Endothelial cell of umbilical vein (primary cell): ENCODE results near the gene DMD. TPM values are rescaled to one million over a fixed set of nuclear protein-coding genes. Genes with fewer than 3 reads are reported as not detected.

ENCODE experiments used
- BruUV-seq: library from RNA; stranded (reverse); fragments of 400-500 nt; replicated peaks from 2 replicates; lab custom pipeline; 2021; lab: Mats Ljungman, UMichigan
- CTCF ChIA-PET: fragments of 300-600, 350-600 bp; sonication (Branson Sonifier 250); formaldehyde crosslinking; loops from one replicate; lab custom pipeline; 2021; ENCODE audit warnings: antibody characterized with exemption, inconsistent platforms; lab: Charles Lee
- POLR2A ChIA-PET: fragments of 300-600, 350-600 bp; sonication (Branson Sonifier 250); formaldehyde crosslinking; loops from one replicate; lab custom pipeline; 2021; ENCODE audit warnings: antibody characterized with exemption, inconsistent platforms; lab: Charles Lee
- DNase-seq: peaks from one replicate; pipeline ENCODE4 v3.0.0-alpha.2; 2011; ENCODE audit warnings: low read depth, low spot score
- FAIRE-seq: peaks from 2 replicates; lab custom pipeline; 2011; peaks lifted over from hg19 to GRCh38; lab: Jason Lieb, UNC
- H2AFZ ChIP-seq: 2 replicates; pipeline ENCODE4 v1.6.0; 2012; ENCODE audit warnings: low read depth, low read length, control low read depth, inconsistent platforms
- H3K27ac ChIP-seq: 2 replicates; pipeline ENCODE4 v1.5.1; 2011; ENCODE audit warnings: low read depth, mild to moderate bottlenecking, control low read depth, low read length, moderate library complexity; ENCODE audit not compliant: insufficient read depth
- H3K27me3 ChIP-seq, 2 experiments: 2 replicates each; pipeline versions ENCODE4 v1.6.0 to v1.6.1; 2011; ENCODE audit warnings: low read length in 2 of 2, mixed read lengths in 1 of 2; ENCODE audit not compliant: control insufficient read depth in 2 of 2, insufficient read depth in 2 of 2
- H3K36me3 ChIP-seq, 2 experiments: 2 replicates in 1 of 2; 3 replicates in 1 of 2; pipeline ENCODE4 v1.5.1; 2011; ENCODE audit warnings: low read length in 2 of 2, mild to moderate bottlenecking in 1 of 2, moderate library complexity in 1 of 2; ENCODE audit not compliant: control insufficient read depth in 2 of 2, insufficient read depth in 2 of 2; ENCODE audit errors: extremely low read depth in 1 of 2
- H3K4me1 ChIP-seq: 3 replicates; pipeline ENCODE4 v1.5.1; 2011; ENCODE audit warnings: mild to moderate bottlenecking, low read length; ENCODE audit not compliant: control insufficient read depth, insufficient read depth; ENCODE audit errors: extremely low read depth
- H3K4me2 ChIP-seq: 2 replicates; pipeline ENCODE4 v1.6.1; 2011; ENCODE audit warnings: low read length, control low read depth, mixed read lengths; ENCODE audit not compliant: insufficient read depth
- H3K4me3 ChIP-seq, 3 experiments: fragments of 200-600 bp in 1 of 3; sonication (generic), shearing (Covaris generic) in 1 of 3; replicated peaks in 1 of 3; 2 replicates each; pipeline ENCODE4 v1.5.1; 2011 to 2016; ENCODE audit warnings: control low read depth in 3 of 3, low read length in 3 of 3, mild to moderate bottlenecking in 2 of 3, inconsistent platforms in 1 of 3, low read depth in 1 of 3, moderate library complexity in 1 of 3; ENCODE audit not compliant: insufficient read depth in 1 of 3
- H3K79me2 ChIP-seq: 2 replicates; pipeline ENCODE4 v1.6.0; 2012; ENCODE audit warnings: low read length, inconsistent platforms; ENCODE audit not compliant: control insufficient read depth, insufficient read depth
- H3K9ac ChIP-seq: replicated peaks from 2 replicates; pipeline ENCODE3; 2011; ENCODE audit warnings: low read length, control low read depth; ENCODE audit not compliant: insufficient read depth; ENCODE audit errors: extremely low read depth
- H3K9me1 ChIP-seq: replicated peaks from 3 replicates; pipeline ENCODE4 v1.6.0; 2011; ENCODE audit warnings: mild to moderate bottlenecking, low read length; ENCODE audit not compliant: control insufficient read depth, insufficient read depth; ENCODE audit errors: extremely low read depth
- H3K9me3 ChIP-seq: replicated peaks from 2 replicates; pipeline ENCODE4 v1.5.1; 2012; ENCODE audit warnings: low read length, inconsistent platforms; ENCODE audit not compliant: control insufficient read depth, insufficient read depth
- H4K20me1 ChIP-seq: replicated peaks from 2 replicates; pipeline ENCODE3; 2011; ENCODE audit warnings: mild to moderate bottlenecking, low read length; ENCODE audit not compliant: control insufficient read depth, insufficient read depth; ENCODE audit errors: extremely low read depth
- CTCF ChIP-seq, 2 donors: IDR thresholded peaks; 1 replicate in 1 of 2; 2 replicates in 1 of 2; pipeline ENCODE4 v1.5.1; 2011; ENCODE audit warnings: low read length in 2 of 2, mild to moderate bottlenecking in 2 of 2, moderate library complexity in 2 of 2, control low read depth in 1 of 2, inconsistent platforms in 1 of 2, low read depth in 1 of 2; ENCODE audit not compliant: insufficient read depth in 1 of 2; ENCODE audit errors: extremely low read depth in 1 of 2
- EZH2 ChIP-seq: IDR thresholded peaks from 2 replicates; pipeline ENCODE4 v1.6.1; 2012; ENCODE audit warnings: borderline replicate concordance, low read depth, mild to moderate bottlenecking, moderate library complexity, low read length, inconsistent platforms; ENCODE audit not compliant: severe bottlenecking
- FOS ChIP-seq: IDR thresholded peaks from 2 replicates; pipeline ENCODE4 v1.6.1; 2011; ENCODE audit warnings: mild to moderate bottlenecking, low read length, moderate library complexity, borderline replicate concordance; ENCODE audit not compliant: insufficient read depth
- GATA2 ChIP-seq: IDR thresholded peaks from 2 replicates; pipeline ENCODE4 v1.7.0; 2011; ENCODE audit warnings: low read depth, mild to moderate bottlenecking, moderate library complexity, mixed read lengths, low read length; ENCODE audit not compliant: insufficient read length, insufficient read depth
- JUN ChIP-seq: IDR thresholded peaks from 2 replicates; pipeline ENCODE4 v1.6.1; 2011; ENCODE audit warnings: borderline replicate concordance, low read depth; ENCODE audit not compliant: insufficient read length, insufficient read depth
- MAX ChIP-seq: IDR thresholded peaks from 2 replicates; pipeline ENCODE4 v1.6.1; 2011; ENCODE audit not compliant: insufficient read depth, insufficient read length
- MYC ChIP-seq: IDR thresholded peaks from one replicate; pipeline ENCODE4 v1.6.1; 2011; ENCODE audit warnings: mild to moderate bottlenecking, low read depth, low read length
- POLR2A ChIP-seq: IDR thresholded peaks from 2 replicates; pipeline ENCODE4 v1.6.1; 2012; ENCODE audit warnings: low read depth, mild to moderate bottlenecking, control low read depth, low read length
- POLR2AphosphoS5 ChIP-seq: IDR thresholded peaks from 2 replicates; pipeline ENCODE4 v1.6.1; 2012; ENCODE audit warnings: low read depth, mild to moderate bottlenecking, control low read depth, low read length, moderate library complexity; ENCODE audit not compliant: insufficient read depth
- dilution Hi-C: fragments of 300-500 bp; cut with MboI; formaldehyde crosslinking; loops from one replicate; pipeline ENCODE4 v1.15.0; 2019; ENCODE audit warnings: low sequenced_read_pairs; ENCODE audit not compliant: extremely low pct_ligation_motif_present
- intact Hi-C: fragments of 100-400 bp; cut with micrococcal nuclease; formaldehyde crosslinking; loops from one replicate; pipeline ENCODE4 v1.10.0; 2022
- polyA plus RNA-seq, 4 experiments: library from polyadenylated mRNA; depleted of rRNA in 3 of 4; stranded (reverse) in 3 of 4; unstranded in 1 of 4; fragments of >200 nt; gene quantifications; 2 replicates each; pipeline versions ENCODE4 v1.2.1 to v1.2.3, GENCODE V29; 2011 to 2012; ENCODE audit warnings: missing spikeins in 1 of 4
- total RNA-seq: library from RNA; stranded (reverse); gene quantifications from 2 replicates; pipeline ENCODE4 v1.2.3, GENCODE V29; 2021

Gene DMD
- total and polyA plus RNA-seq, 2 donors (not counting 3 experiments of a cell fraction or from before 2014, with no cell fraction given): 7.3 to 9.0 TPM

- Histone ChIP-seq H3K79me2 (no peaks in the 10 kb centered on the region), H3K9me3 (no peaks in the 10 kb centered on the region), H3K4me2 (no peak overlapping the region), H3K9me1 (no peaks in the 10 kb centered on the region), H4K20me1 (no peaks in the 10 kb centered on the region), H3K4me1 (no peaks in the 10 kb centered on the region), H3K36me3 (no peaks in the 10 kb centered on the region), H3K4me3 (no peak overlapping the region), H3K27me3 (no peaks in the 10 kb centered on the region), H3K27ac (no peak overlapping the region), H3K9ac (no peak overlapping the region), H2AFZ (no peak overlapping the region)
- intact Hi-C loops: no loop called here
- BruUV-seq: no TSS peak
- no peak for FAIRE-seq
- ChIA-PET POLR2A (no interaction called here), CTCF (no interaction called here)
- dilution Hi-C loops: no loop called here
- DNase-seq: no peak
- TF ChIP-seq GATA2 (no peak), EZH2 (no peak), POLR2A (no peak), MYC (no peak), MAX (no peak), JUN (no peak), CTCF (IDR thresholded peaks at IDR 0.05; ENCODE audit: extremely low read depth in 1 of 2, insufficient read depth in 1 of 2, low read depth in 1 of 2, low read length in 2 of 2) (no peak), FOS (no peak), POLR2AphosphoS5 (no peak)
Measured at GRCh38 chrX:32966821-32967355, 244.5 kb downstream of the DMD start.
